Caco-2 (cell line): Measurements from ENCODE around the gene SARDH. TPM values are rescaled to one million over a fixed set of nuclear protein-coding genes. Genes with fewer than 3 reads are reported as not detected.

Experiments used
- BruUV-seq: library from RNA; stranded (reverse); fragments of 400-500 nt; replicated peaks from 2 replicates; lab custom pipeline; 2021; lab: Mats Ljungman, UMichigan
- CTCF ChIA-PET: fragments of 300-600 bp; sonication (Branson Sonifier 250); formaldehyde crosslinking; loops from one replicate; lab custom pipeline; 2022; ENCODE audit warnings: antibody characterized with exemption; lab: Charles Lee
- POLR2A ChIA-PET: fragments of 300-600 bp; sonication (Branson Sonifier 250); formaldehyde crosslinking; loops from one replicate; lab custom pipeline; 2022; ENCODE audit warnings: antibody characterized with exemption; lab: Charles Lee
- DNase-seq, 2 experiments: peaks; one replicate each; pipeline versions ENCODE4 v3.0.0 to v3.0.0-alpha.2; 2020 to 2022
- H3K27me3 ChIP-seq: replicated peaks from 2 replicates; pipeline ENCODE4 v1.6.0; 2011; ENCODE audit warnings: low read length; ENCODE audit not compliant: control insufficient read depth, insufficient read depth
- H3K36me3 ChIP-seq: 2 replicates; pipeline ENCODE4 v1.5.1; 2011; ENCODE audit warnings: low read length; ENCODE audit not compliant: control insufficient read depth, insufficient read depth
- H3K4me1 ChIP-seq: fragments of 250-450 bp; sonication (Bioruptor Pico); 2 replicates; pipeline ENCODE4 v1.5.1; 2020; ENCODE audit warnings: mild to moderate bottlenecking
- H3K4me3 ChIP-seq: 2 replicates; pipeline ENCODE4 v1.5.1; 2011; ENCODE audit warnings: low read depth, mild to moderate bottlenecking, control low read depth, low read length
- H3K9me3 ChIP-seq: fragments of 250-450 bp; sonication (Bioruptor Pico); 2 replicates; pipeline ENCODE4 v1.5.1; 2020; ENCODE audit warnings: mild to moderate bottlenecking, moderate library complexity
- H3K27ac Mint-ChIP-seq: one replicate; pipeline ENCODE4 v1.8.0; 2022; ENCODE audit warnings: mixed read lengths; ENCODE audit not compliant: unreplicated experiment
- H3K27me3 Mint-ChIP-seq: one replicate; pipeline ENCODE4 v1.8.0; 2022; ENCODE audit warnings: mixed read lengths; ENCODE audit not compliant: insufficient read depth, unreplicated experiment
- H3K36me3 Mint-ChIP-seq: one replicate; pipeline ENCODE4 v1.8.0; 2022; ENCODE audit warnings: mild to moderate bottlenecking, mixed read lengths; ENCODE audit not compliant: insufficient read depth, unreplicated experiment
- H3K4me1 Mint-ChIP-seq: one replicate; pipeline ENCODE4 v1.8.0; 2022; ENCODE audit warnings: low read depth, mixed read lengths; ENCODE audit not compliant: unreplicated experiment
- H3K4me3 Mint-ChIP-seq: one replicate; pipeline ENCODE4 v1.8.0; 2022; ENCODE audit warnings: mild to moderate bottlenecking, moderate library complexity, mixed read lengths; ENCODE audit not compliant: unreplicated experiment
- H3K9me3 Mint-ChIP-seq: one replicate; pipeline ENCODE4 v1.8.0; 2022; ENCODE audit warnings: mixed read lengths; ENCODE audit not compliant: unreplicated experiment
- CTCF ChIP-seq, 2 experiments: fragments of 200-600 bp in 1 of 2; IDR thresholded peaks; 1 replicate in 1 of 2; 2 replicates in 1 of 2; pipeline versions ENCODE4 v1.5.1 to v1.8.0; 2011 to 2022; ENCODE audit warnings: antibody characterized with exemption in 1 of 2, control low read depth in 1 of 2, inconsistent platforms in 1 of 2, low read depth in 1 of 2, low read length in 1 of 2, mild to moderate bottlenecking in 1 of 2, moderate library complexity in 1 of 2; ENCODE audit not compliant: insufficient read depth in 1 of 2, severe bottlenecking in 1 of 2, unreplicated experiment in 1 of 2
- intact Hi-C: fragments of 100-400 bp; cut with micrococcal nuclease; formaldehyde crosslinking; loops from one replicate; pipeline ENCODE4 v1.10.0; 2022; ENCODE audit not compliant: unreplicated experiment
- total RNA-seq: library from RNA; stranded (reverse); gene quantifications from 2 replicates; pipeline ENCODE4 v1.2.3, GENCODE V29; 2022

SARDH gene
- total RNA-seq, 1 experiment from 2014 or later, result 0.36 TPM

- DNase-seq, result no peak
- Histone ChIP-seq H3K4me3 (no peak overlapping the region), H3K27me3 (no peaks in the 10 kb centered on the region; the same call in 1 of the 2 replicates), H3K36me3 (no peaks in the 10 kb centered on the region), H3K9me3 (no peaks in the 10 kb centered on the region), H3K4me1 (no peaks in the 10 kb centered on the region)
- Mint-ChIP-seq H3K27me3 (peaks cover 20% of the 10 kb centered on the region), H3K27ac (no peak overlapping the region), H3K4me1 (no peaks in the 10 kb centered on the region), H3K9me3 (no peaks in the 10 kb centered on the region), H3K36me3 (no peaks in the 10 kb centered on the region), H3K4me3 (no peak overlapping the region)
- CTCF ChIA-PET, result no interaction called here
- no peak for TF ChIP-seq CTCF (IDR thresholded peaks at IDR 0.05; ENCODE audit: insufficient read depth in 1 of 2, low read depth in 1 of 2, low read length in 1 of 2, severe bottlenecking in 1 of 2, unreplicated experiment in 1 of 2)
- no TSS peak for BruUV-seq
- POLR2A ChIA-PET, result no interaction called here
- intact Hi-C loops, result no loop called here
Measured at GRCh38 chr9:133616643-133617405, 121.3 kb downstream of the SARDH start.

- Mint-ChIP-seq H3K4me3 (no peak overlapping the region), H3K36me3 (no peaks in the 10 kb centered on the region), H3K4me1 (no peaks in the 10 kb centered on the region), H3K9me3 (no peaks in the 10 kb centered on the region), H3K27ac (no peak overlapping the region), H3K27me3 (peaks cover 20% of the 10 kb centered on the region)
- ChIA-PET POLR2A (no interaction called here), CTCF (no interaction called here)
- Histone ChIP-seq H3K4me3 (no peak overlapping the region), H3K9me3 (no peaks in the 10 kb centered on the region), H3K36me3 (no peaks in the 10 kb centered on the region), H3K4me1 (no peaks in the 10 kb centered on the region), H3K27me3 (no peaks in the 10 kb centered on the region; the same call in 1 of the 2 replicates)
- no peak for DNase-seq
- TF ChIP-seq CTCF (IDR thresholded peaks at IDR 0.05; ENCODE audit: insufficient read depth in 1 of 2, low read depth in 1 of 2, low read length in 1 of 2, severe bottlenecking in 1 of 2, unreplicated experiment in 1 of 2), result no peak
- intact Hi-C loops, result no loop called here
- BruUV-seq, result no TSS peak
Measured at GRCh38 chr9:133615606-133616188, 122.5 kb downstream of the SARDH start.

- Mint-ChIP-seq H3K27ac (no peak overlapping the region), H3K9me3 (no peaks in the 10 kb centered on the region), H3K27me3 (peaks cover 20% of the 10 kb centered on the region), H3K36me3 (no peaks in the 10 kb centered on the region), H3K4me1 (no peaks in the 10 kb centered on the region), H3K4me3 (no peak overlapping the region)
- no peaks in the 10 kb centered on the region for H3K4me1 ChIP-seq
- CTCF ChIA-PET, result no interaction called here
- no TSS peak for BruUV-seq
- POLR2A ChIA-PET, result no interaction called here
- no peaks in the 10 kb centered on the region for H3K9me3 ChIP-seq
- TF ChIP-seq CTCF (IDR thresholded peaks at IDR 0.05; ENCODE audit: insufficient read depth in 1 of 2, low read depth in 1 of 2, low read length in 1 of 2, severe bottlenecking in 1 of 2, unreplicated experiment in 1 of 2), result no peak
- intact Hi-C loops, result no loop called here
- no peaks in the 10 kb centered on the region; the same call in 1 of the 2 replicates for H3K27me3 ChIP-seq
- H3K4me3 ChIP-seq, result no peak overlapping the region
- no peaks in the 10 kb centered on the region for H3K36me3 ChIP-seq
- no peak for DNase-seq
Measured at GRCh38 chr9:133615186-133615585, 123.0 kb downstream of the SARDH start.
